GM18867 (cell line): ENCODE results near the gene MTMR12.
"Not testable (repeated sequence)": the region's sequence is repeated elsewhere in the genome, so short reads cannot be mapped to it uniquely, and the experiment has no call there.

ENCODE experiments used
- ATAC-seq: cut with Tn5 transposase; IDR thresholded peaks from one replicate; pipeline ENCODE4 v1.9.1; 2021; ENCODE audit warnings: mild to moderate bottlenecking, moderate library complexity; ENCODE audit not compliant: unreplicated experiment

MTMR12 gene

DNA sequence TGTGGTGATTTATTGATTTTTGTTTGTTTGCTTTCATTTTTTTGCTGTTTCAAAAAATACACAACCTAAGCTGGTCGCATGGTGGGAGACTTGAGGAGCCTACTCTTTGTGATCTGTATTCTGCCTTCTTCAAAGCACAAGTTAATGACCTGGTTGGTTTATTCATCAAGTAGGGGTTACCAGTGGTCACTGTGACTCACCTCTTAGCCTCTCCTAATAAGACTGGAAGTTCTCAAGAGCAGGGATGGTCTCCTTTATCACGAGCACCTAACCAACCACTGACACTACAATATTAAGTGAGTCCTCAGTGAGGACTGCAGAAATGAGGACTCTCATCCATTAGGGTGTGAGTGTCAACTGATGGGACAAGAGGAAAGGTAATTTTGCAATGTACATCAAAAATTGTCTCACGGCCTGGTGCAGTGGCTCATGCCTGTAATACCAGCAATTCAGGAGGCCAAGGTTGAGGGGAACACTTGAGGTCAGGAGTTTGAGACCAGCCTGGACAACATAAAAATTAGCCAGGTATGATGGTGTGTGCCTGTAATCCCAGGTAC is 13.6 kb upstream of the MTMR12 start:
- ATAC-seq: no peak

DNA sequence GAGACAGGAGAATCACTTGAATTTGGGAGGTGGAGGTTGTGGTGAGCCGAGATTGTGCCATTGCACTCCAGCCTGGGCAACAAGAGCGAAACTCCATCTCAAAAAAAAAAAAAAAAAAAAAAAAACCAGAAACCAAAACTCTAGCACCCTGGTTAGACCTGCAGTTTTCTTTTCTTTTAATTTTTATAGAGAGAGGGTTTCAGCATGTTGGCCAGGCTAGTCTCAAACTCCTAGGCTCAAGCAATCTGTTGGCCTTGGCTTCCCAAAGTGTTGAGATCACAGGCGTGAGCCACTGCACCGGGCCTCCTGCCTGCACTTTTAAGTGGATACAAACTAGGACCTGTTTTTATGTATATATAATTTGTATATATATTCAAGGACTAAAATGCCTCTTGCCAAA is 12.9 kb upstream of the MTMR12 start:
- ATAC-seq: no peak

DNA sequence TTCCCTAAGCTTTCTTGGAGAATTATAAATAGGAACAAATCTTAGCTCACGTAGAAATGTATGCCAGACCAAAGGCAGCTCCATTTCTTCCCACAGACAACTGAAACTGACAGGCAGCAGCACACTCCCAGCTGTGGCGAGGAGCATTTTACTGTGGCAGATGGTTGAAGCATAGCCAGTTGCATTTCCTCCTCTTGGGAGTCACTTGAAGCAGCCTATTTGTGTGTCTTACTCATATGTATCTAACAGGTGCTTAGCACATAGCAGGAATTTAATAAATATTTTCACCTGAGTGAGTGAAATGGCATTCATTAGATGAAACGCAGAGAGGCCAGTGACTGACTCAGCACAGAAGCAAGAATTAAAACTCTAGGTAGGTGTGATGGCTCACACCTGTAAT is 12.3 kb upstream of the MTMR12 start:
- peak; percentile 56 for ATAC-seq

DNA sequence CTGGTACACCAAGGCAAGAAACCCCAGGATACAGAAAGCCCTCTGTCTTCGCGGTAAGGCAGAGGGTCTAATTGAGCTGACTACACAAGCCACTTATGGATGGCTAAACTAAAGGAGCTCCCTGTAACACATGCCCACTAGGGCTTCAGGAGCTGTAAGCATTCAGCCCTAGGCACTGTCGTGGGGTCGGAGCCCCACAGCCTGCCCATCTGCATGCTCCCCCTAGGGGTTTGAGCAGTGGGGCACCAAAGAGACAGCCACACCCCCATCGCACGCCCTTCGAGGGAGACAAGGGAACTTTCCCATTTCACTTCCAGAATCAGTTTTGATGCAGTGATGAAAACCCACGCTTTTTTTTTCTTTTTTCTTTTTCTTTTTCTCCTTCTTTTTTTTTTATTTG is 11.0 kb upstream of the MTMR12 start:
- ATAC-seq: no peak

DNA sequence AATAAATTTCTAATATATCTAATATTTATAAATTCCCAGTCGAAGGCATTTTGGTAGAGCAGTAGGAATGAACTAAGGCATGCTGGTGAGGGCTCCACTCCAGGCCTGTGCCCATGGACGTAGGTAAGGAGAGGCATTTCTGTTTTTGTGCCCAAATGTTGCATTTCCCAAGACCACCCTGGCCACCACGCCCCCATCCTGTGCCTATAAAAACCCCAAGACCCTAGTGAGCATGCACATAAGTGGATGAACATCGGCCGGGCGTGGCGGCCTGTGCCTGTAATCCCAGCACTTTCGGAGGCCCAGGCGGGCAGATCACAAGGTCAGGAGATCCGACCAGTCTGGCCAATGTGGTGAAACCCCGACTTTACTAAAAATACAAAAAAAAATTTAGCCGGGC is 10.1 kb upstream of the MTMR12 start:
- no peak for ATAC-seq

DNA sequence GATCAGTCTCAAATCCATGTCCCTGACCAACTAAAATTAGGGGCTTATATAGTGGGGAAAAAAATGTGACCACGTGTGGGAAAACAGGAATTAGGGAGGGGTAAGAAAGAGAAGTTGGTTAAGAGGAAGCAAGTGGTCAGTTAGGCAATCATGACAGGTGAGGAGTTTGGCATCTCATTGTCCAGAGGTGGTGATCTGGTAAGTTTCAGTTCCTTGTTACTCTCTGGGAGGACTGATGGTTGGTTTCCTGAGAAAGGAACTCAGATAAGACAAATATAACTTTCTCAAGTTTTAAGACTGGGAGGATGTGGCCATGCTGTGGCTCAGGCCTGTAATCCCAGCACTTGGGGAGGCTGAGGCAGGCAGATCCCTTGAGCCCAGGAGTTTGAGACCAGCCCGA is 9.0 kb upstream of the MTMR12 start:
- not testable (repeated sequence) for ATAC-seq

DNA sequence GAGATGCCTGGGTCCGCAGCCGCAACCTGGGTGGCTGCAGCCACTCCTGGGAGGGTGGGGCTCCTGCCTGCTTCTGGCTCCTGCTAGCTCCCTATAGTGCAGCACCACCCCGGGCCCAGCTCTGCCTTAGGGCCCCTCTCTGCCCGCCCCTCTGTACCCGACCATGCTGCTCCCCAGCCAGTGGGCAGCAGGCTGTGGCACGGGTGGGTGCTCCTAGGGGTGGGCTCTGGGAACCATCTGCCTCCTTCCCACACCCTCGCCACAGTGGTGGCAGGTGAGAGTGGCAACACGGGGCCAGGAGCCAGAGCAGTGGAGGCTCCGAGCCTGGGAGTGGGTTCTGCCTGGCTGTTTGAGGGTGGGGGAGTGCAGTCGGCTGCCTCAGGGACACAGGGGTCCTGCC is 7.8 kb upstream of the MTMR12 start:
- no peak for ATAC-seq

DNA sequence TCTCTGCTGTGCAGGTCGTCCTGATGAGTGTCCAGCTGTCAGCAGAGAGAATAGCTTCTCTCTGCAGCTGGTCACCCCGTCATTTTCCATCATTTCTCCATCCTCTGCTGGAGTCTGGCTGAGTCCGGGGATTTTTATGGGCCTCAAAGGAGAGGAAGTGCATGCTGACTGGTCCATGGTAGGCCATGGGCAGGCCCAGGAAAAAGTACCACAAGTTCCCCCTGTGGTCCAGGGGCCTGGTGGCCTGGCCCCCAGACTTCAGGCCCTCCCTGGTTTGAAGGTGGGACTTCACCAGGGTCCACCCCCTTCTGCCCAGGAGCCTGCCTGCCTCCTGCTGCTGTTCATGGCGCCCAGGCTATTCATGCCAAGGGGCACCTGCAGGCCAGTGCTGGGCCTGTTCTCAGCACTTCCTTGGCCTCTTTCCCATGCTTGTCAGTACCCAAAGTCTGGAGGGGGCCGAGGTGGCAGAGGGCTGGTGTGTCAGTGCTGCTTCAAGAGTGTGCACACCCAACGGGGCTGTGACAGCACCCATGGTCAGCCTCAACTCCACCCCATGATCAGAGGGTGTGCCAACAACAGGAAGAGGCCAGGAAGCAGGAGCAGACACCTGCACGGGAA is 7.3 kb upstream of the MTMR12 start:
- ATAC-seq: no peak

DNA sequence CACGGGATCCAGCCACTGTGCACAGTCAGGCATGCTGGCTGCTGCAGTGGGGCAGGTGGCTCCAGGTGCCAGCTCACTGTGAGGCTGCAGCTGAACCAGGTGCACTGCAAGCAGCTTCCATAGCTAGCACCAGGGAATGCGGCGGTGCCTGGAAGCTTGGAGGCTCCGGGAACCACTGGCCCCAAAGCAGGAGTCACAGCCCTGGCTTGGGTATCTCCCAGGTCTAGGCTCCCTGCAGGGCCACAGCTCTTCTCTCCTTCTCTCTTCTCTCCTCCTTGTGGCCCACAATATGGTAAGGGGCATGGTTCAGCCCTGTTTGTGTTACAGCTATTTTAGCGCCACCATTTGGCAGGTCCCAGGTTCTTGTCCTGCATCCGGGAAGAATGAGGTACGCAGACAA is 6.7 kb upstream of the MTMR12 start:
- no peak for ATAC-seq

DNA sequence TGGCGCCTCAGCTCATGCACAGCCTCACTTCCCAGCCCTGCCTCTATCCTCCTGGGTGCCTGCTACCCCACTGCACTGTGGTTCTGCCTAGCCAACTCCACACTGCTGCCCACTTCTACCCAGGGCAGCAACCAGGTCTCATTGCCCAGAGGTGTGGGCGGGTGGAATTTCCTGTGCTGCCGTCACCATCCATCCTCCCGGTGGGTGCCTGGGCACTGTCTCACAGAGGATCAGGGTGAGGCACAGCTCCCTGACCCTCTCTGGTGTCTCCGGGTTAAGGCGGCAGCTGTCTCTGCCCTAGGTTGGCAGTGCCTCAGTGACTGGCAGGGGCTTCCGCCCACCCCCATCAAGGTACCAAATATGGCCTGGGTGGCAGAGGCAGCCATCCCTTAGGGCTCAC is 4.3 kb upstream of the MTMR12 start:
- no peak for ATAC-seq

DNA sequence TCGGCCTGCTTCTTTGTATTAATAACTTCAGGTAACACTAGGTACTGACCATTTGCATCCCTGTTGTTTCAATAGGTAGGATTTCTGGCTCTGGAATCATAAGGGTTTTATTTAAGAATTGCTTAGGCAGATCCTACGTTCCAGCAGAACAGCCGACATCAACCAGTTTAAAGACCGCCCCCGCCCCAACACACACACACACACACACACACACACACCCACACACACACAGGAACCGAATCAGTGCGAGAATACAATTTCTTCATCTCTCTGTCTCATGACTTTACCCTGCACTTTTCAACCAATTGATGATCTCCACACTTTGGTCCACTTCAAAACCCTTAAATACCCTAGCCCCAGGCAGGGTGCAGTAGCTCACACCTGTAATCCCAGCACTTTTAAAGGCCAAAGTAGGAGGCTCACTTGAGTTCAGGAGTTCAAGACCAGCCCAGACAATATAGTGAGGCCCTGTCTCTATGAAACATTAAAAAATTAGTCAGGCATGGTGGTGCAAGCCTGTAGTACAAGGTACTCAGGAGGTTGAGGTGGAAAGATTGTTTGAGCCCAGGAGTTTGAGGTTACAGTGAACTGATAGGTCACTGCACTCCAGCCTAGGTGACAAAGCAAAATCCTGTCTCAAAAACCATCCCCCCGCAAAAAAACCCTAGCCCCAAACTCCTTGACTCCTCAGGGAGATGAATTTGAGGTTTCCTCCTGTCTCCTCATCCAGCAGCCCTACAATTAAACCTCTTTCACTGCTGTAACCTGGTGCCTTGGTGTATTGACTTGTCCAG is 2.7 kb upstream of the MTMR12 start:
- ATAC-seq: no peak

DNA sequence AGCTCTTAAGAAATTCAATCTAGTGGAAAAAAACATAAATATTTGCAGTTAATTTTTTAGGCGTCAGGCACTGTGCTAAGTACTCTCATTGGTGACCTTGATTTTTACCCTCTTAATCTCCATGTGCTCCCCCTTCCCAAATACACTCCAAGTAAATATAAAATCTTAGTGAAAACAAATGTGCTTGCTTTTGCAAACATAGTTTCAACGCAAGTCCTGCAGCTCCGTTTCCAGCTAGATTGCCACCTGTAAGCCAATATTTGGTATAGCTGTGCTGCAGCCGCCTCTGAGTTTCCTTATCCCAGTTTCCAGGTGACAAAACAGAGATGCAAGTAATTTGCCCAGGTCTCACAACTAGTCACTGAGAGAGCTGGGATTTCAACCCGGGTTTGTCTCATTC is 1.9 kb upstream of the MTMR12 start:
- ATAC-seq: no peak

DNA sequence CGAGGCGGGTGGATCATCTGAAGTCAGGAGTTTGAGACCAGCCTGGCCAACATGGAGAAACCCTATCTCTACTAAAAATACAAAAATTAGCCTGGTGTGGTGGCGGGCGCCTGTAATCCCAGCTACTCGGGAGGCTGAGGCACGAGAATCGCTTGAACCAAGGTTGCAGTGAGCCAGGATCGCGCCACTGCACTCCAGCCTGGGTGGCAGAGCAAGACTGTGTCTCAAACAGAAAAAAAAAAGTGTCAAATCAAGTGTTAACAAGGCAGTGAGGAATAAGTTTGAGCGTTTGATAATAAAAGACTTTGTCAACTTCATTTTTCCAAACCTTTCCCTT is 1.4 kb upstream of the MTMR12 start:
- ATAC-seq: not testable (repeated sequence)

DNA sequence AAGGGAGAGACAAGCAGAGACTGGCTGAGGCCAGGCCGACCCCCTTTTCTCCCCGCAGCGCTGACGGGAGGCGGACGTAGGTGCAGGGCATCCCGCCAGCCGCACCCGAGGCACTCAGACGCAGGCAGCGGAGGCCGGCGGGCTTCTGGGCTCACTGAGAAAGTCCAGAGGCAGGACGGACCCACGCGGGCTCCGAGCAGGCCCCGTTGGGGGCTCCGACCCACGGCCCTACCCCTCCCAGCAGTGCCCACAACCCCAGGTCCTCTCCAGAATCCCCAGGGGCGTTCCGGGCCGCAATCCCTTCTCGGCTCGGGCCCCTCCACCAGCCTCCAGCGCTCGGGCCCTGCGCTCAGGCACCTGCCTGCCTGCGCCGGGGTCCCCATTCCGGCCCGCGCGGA is 543 bp downstream of the MTMR12 start:
- ATAC-seq: peak; percentile 29

DNA sequence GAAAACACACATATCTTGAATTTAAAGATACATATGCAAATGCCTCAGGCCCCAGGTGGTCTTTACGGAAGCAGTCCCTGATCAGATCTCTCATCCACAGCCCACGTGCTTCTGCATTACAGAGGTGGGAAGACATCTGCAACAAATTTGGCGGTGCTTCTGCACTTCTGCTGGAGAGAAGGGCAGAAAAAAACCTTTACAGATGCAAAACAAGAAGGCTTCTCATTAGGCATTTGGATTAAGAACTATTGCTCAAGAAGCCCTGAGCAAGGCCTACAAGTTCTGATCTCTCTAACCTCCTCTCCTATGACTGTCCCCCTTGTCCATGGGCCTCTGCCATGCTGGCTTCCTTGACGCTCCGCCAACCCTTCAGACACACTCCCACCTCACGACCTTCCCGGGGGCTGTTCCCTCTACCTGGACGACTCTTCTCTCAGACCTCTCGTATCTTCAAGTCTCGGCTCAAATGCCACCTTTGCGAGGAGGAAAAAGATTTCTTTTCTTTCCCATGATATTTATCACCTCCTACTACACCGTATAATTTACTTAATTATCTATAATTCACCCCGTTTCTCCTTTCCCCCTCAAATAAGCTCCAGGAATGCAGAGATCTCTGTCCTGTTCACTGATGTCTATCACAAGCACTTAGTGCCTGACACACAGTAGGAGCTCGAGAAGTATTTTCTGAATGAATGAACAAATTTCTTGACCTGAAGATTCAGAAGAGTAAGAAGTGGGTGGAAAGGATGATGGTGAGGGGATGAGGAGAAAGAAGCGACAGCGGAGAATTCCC is 1.1 kb downstream of the MTMR12 start:
- no peak for ATAC-seq

DNA sequence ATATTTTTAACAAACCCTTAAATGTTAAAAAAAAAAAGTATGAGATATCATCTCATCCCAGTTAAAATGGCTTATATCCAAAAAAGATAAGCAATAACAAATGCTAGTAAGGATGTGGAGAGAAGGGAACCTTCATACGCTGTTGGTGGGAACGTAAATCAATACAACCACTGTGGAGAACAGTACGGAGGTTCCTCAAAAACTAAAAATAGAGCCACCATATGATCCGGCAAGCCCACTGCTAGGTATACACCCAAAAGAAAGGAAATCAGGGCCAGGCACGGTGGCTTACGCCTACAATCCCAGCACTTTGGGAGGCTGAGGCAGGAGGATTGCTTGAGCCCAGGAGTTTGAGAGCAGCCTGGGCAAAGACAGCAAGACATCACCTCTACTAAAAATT is 3.0 kb downstream of the MTMR12 start:
- ATAC-seq: no peak

DNA sequence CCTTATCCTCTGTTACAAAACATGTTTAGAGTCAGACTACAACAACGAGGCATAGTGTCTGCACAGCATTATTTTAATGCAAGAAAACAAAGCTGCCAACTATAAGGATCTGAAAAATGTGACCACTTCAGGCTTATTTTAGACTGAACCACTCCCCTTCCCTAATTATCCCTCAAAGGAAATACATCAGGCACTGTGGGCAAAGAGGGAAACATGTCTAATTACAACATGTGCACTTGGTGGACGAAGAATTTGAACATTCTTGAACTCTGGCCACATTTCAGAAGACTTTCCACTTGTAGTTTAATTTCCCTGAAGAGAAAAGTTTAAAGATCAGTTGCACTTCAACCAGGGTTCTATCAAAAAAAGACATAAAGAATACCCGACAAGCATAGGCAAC is 3.8 kb downstream of the MTMR12 start:
- ATAC-seq: no peak

DNA sequence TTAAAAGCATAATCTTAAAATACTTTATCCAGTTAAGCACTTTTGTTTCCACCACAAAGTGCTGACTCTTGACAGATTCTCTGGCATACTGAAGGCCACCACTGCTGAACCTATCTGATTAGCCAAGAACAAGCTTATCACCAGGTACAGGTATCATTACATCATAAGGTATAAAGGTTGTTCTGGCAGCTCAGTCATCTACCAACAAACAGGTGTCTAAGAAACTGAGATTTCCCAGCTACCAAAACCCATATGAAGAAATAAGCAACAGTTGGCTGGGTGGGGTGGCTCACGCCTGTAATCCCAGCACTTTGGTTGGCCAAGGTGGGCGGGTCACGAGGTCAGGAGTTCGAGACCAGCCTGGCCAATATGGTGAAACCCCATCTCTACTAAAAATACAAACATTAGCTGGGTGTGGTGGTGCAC is 5.0 kb downstream of the MTMR12 start:
- ATAC-seq: no peak

DNA sequence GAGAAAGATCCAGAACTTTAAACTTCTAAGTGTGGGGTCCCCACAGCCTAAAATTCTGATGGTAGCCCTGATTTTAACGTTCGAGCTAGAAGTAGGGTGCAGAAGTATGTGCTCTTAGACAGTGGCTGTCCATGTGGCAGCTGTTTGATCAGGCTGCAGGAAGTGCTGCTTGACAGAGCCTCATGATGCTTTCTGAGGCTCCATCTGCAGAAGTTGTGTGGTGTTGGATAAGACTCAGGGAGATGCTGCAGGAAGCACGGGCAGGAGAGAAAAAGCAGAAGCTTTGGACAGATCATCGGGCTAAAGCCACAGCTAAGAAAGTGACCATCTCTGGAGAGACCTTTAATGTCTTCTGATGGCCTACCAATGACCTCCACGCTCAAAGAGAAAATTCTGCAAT is 8.1 kb downstream of the MTMR12 start:
- no peak for ATAC-seq

DNA sequence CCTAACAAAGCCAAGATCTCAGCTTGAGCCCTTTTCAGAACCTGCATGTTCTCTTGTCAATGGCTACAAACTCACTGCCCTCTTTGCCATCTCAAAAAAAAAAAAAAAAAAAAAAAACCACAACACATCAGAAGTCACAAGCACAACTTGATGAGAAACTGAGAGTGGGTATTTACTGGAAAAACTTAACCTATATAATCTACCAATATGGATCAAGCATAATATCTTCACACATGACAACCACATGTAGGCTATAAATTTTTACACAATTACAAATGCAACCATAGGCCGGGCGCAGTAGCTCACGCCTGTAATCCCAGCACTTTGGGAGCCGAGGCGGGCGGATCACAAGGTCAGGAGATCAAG is 9.0 kb downstream of the MTMR12 start:
- no peak for ATAC-seq

DNA sequence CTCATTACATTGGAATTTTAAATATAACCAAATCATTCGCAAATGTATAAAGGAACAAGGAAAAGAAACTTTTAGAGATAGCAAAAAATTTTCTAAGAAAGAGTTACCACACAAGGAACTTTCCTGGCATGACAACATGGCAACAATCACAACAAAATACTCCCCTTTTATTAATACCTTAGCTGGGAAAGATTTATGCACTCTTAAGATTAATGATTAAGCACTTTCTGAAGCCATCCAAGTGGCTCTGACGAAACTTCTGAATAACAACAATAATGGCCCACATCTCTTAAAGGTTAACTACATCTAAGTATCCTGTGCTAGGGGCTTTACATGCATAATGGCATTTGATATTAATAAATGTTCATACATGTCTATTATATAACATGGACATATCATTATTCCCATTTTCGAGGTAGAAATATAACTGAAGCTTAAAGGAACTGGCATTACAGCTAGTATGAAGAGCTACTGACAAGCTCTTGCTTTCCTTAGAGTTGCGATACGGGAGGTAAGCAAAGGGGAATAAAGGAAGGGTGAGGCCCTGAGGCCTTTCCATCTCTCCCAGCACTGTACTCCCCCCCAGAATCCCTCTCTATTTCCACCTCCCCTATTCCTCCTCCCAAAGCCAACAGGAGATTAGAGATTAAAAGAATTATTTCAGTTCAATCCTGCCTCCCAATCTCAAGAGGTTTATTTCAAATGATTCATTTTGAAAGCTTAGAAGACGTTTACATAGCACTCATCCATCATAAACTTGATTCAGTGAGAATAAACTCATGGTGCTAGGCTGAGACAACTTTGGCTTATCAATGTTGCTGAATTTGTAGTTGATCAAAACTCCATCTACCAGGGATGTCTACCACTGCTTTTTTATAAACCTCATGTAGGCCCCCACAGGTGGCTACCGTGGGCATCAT is 9.6 kb downstream of the MTMR12 start:
- no peak for ATAC-seq
